LoVo (cell line): ENCODE data around the gene SLC9C1.
A peak's percentile ranks its signal among the peaks of the same experiment; 100 is the strongest.

ENCODE experiments used
- DNase-seq: peaks from one replicate; pipeline ENCODE4 v3.0.0-alpha.2; 2016; ENCODE audit warnings: low spot score

SLC9C1 gene

GRCh38 chr3:112306825-112307224, 12.8 kb upstream of the SLC9C1 start:
- no peak for DNase-seq

GRCh38 chr3:112304611-112305010, 10.6 kb upstream of the SLC9C1 start:
- no peak for DNase-seq

GRCh38 chr3:112303764-112304325, 9.8 kb upstream of the SLC9C1 start:
- no peak for DNase-seq

GRCh38 chr3:112302881-112303763, 9.1 kb upstream of the SLC9C1 start:
- DNase-seq: no peak

- DNase-seq: no peak
Measured at GRCh38 chr3:112302150-112302830, 8.3 kb upstream of the SLC9C1 start.

GRCh38 chr3:112298781-112299180, 4.8 kb upstream of the SLC9C1 start:
- no peak for DNase-seq

GRCh38 chr3:112297714-112298113, 3.7 kb upstream of the SLC9C1 start:
- no peak for DNase-seq

GRCh38 chr3:112289011-112289410, 5.0 kb downstream of the SLC9C1 start:
- DNase-seq: no peak

- DNase-seq: no peak
Measured at GRCh38 chr3:112280266-112280665, 13.8 kb downstream of the SLC9C1 start.

- DNase-seq: no peak
Measured at GRCh38 chr3:112273536-112273935, 20.5 kb downstream of the SLC9C1 start.

GRCh38 chr3:112261742-112262141, 32.3 kb downstream of the SLC9C1 start:
- no peak for DNase-seq

- no peak for DNase-seq
Measured at GRCh38 chr3:112260563-112260962, 33.5 kb downstream of the SLC9C1 start.

GRCh38 chr3:112253301-112253971, 40.6 kb downstream of the SLC9C1 start:
- DNase-seq: no peak

GRCh38 chr3:112247900-112248299, 46.1 kb downstream of the SLC9C1 start:
- no peak for DNase-seq

GRCh38 chr3:112247350-112247749, 46.7 kb downstream of the SLC9C1 start:
- DNase-seq: no peak

- DNase-seq: no peak
Measured at GRCh38 chr3:112233083-112233482, 60.9 kb downstream of the SLC9C1 start.

- no peak for DNase-seq
Measured at GRCh38 chr3:112231727-112232126, 62.3 kb downstream of the SLC9C1 start.

- no peak for DNase-seq
Measured at GRCh38 chr3:112230033-112230432, 64.0 kb downstream of the SLC9C1 start.

- no peak for DNase-seq
Measured at GRCh38 chr3:112228786-112229185, 65.2 kb downstream of the SLC9C1 start.

- no peak for DNase-seq
Measured at GRCh38 chr3:112200317-112200666, 93.7 kb downstream of the SLC9C1 start.

GRCh38 chr3:112199622-112200316, 94.2 kb downstream of the SLC9C1 start:
- DNase-seq: peak; percentile 20

GRCh38 chr3:112197131-112197530, 96.9 kb downstream of the SLC9C1 start:
- DNase-seq: no peak
